Measurements from ENCODE around the gene DUS3L. TPM values are rescaled to one million over a fixed set of nuclear protein-coding genes. Genes with fewer than 3 reads are reported as not detected.

The DUS3L gene
- total and polyA plus RNA-seq, 2 donors (not counting 1 experiment from before 2014, with no cell fraction given), result 84.6 to 118 TPM

DNA sequence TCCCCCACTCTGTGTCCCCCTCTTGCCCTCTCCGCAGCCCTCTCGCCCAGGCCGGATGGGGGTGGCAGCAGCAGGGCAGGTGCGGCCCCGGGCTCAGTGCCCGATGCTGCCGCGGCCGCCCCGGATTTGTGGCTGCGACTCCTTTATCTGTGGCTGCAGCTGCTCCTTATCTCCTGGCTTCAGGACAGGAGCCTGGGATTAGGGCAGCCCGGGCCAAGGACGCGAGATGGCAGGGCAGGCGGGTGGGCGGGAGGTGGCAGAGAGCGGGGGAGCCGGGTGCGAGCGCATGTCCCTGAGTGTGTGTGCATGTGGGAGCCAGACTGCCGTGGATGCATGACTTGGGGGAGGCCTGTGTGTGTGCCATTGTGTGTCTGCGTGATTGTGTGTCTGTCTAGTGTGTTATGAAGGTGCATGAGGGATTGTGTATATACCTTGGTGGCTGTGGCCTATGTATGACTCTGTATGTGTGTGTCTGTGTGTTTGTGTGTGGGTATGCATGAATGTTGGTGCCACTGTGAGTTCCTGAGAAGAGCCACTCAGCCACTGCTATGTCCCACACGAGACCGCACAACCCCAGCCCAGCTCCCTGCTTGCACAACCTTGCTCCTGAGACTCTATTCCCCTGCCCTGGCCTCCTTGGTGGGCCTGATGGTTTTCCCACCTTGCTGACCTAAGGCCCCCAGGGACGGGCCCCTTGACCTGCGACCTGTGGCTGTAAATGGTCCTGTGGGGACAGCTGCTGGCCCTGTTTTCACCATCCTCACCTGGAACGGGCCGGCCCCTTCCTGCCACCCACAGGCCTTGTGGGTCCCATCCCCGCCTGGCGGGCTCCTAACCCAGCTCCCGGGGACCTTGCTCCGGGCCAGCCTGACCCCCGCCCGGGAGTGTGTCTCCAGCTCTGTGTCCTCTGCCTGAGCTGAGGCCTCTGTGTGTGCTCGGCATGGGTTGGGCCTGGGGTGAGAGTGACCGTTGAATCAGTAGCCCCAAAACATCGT lies 8.6 kb upstream of the DUS3L start:
- 54% methylated on average over 35 of the region's 37 CpGs for WGBS (ENCODE audit: insufficient coverage)
- no peaks in the 10 kb centered on the region for H3K36me3 ChIP-seq (replicated peaks in 1 of 2; ENCODE audit: control extremely low read depth in 1 of 2, control insufficient read depth in 1 of 2, extremely low read depth in 1 of 2, insufficient read depth in 2 of 2, low read length in 1 of 2)
- Mint-ChIP-seq H3K4me1 (peaks cover 19% of the 10 kb centered on the region), H3K4me3 (no peak overlapping the region), H3K27me3 (peaks cover 32% of the 10 kb centered on the region), H3K9me3 (ENCODE audit: insufficient read depth) (no peaks in the 10 kb centered on the region), H3K27ac (no peak overlapping the region)
- ChIA-PET CTCF (no interaction called here), POLR2A (no interaction called here)
- TF ChIP-seq EZH2 (IDR thresholded peaks at IDR 0.05; ENCODE audit: borderline replicate concordance, insufficient read depth, low read depth, low read length, poor library complexity, severe bottlenecking), result no peak
- TF ChIP-seq, protein P1, sequence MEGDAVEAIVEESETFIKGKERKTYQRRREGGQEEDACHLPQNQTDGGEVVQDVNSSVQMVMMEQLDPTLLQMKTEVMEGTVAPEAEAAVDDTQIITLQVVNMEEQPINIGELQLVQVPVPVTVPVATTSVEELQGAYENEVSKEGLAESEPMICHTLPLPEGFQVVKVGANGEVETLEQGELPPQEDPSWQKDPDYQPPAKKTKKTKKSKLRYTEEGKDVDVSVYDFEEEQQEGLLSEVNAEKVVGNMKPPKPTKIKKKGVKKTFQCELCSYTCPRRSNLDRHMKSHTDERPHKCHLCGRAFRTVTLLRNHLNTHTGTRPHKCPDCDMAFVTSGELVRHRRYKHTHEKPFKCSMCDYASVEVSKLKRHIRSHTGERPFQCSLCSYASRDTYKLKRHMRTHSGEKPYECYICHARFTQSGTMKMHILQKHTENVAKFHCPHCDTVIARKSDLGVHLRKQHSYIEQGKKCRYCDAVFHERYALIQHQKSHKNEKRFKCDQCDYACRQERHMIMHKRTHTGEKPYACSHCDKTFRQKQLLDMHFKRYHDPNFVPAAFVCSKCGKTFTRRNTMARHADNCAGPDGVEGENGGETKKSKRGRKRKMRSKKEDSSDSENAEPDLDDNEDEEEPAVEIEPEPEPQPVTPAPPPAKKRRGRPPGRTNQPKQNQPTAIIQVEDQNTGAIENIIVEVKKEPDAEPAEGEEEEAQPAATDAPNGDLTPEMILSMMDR (IDR thresholded peaks at IDR 0.05), result no peak
- H2AFZ ChIP-seq (ENCODE audit: insufficient read depth, low read depth, low read length, poor library complexity, severe bottlenecking), result no peak overlapping the region
- peaks cover 0 to 66% (median 25%) of the 10 kb centered on the region in 4 experiments for H3K27me3 ChIP-seq (replicated peaks in 1 of 4; ENCODE audit: control extremely low read depth in 1 of 4, control insufficient read depth in 3 of 4, insufficient read depth in 4 of 4, low read length in 3 of 4)
- no peaks in the 10 kb centered on the region for H3K79me2 ChIP-seq (ENCODE audit: control insufficient read depth, insufficient read depth, low read length)
- H4K20me1 ChIP-seq (ENCODE audit: control insufficient read depth, insufficient read depth, low read length, poor library complexity, severe bottlenecking), result no peaks in the 10 kb centered on the region
- intact Hi-C loops (cut with micrococcal nuclease), result no loop called here
- peaks cover 15 to 19% of the 10 kb centered on the region in 2 donors for H3K4me1 ChIP-seq (ENCODE audit: control insufficient read depth in 2 of 2, insufficient read depth in 2 of 2, low read length in 2 of 2)
- H3K9ac ChIP-seq (ENCODE audit: low read length), result no peak overlapping the region
- ATAC-seq (ENCODE audit: low read depth) (no peak), DNase-seq (no peak)
- no peak overlapping the region for H3K4me2 ChIP-seq (replicated peaks; ENCODE audit: low read depth, low read length, poor library complexity, severe bottlenecking)
- no peak overlapping the region for H3K27ac ChIP-seq (ENCODE audit: low read length in 2 of 2)
- peaks cover 0 to 39% (median 0%) of the 10 kb centered on the region in 3 donors for H3K9me3 ChIP-seq (ENCODE audit: control extremely low read depth in 1 of 3, control insufficient read depth in 2 of 3, insufficient read depth in 1 of 3, low read length in 2 of 3)
- no peak overlapping the region for H3K4me3 ChIP-seq (ENCODE audit: control extremely low read depth in 1 of 5, extremely low read depth in 1 of 5, insufficient read depth in 1 of 5, low read depth in 2 of 5, low read length in 4 of 5)

DNA sequence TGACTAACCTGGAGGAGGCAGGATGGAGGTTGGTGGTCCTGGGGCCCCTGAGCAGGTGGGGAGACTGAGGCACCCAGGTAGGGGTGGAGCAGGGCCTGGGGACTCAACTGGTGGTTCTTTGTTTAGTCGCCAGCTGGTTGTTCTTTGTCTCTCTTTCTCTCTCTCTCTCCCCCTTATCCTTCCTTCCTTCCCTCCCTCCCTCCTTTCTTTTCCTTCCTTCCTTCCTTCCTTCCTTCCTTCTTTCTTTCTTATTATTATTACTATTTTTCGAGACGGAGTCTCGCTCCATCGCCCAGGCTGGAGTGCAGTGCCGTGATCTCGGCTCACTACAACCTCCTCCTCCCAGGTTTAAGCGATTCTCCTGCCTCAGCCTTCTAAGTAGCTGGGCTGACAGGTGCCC lies 7.3 kb upstream of the DUS3L start:
- peaks cover 8% of the 10 kb centered on the region for H3K4me1 Mint-ChIP-seq
- no peak overlapping the region for H3K4me3 Mint-ChIP-seq
- TF ChIP-seq, protein P1 (IDR thresholded peaks at IDR 0.05), result no peak
- no peak for TF ChIP-seq EZH2 (IDR thresholded peaks at IDR 0.05; ENCODE audit: borderline replicate concordance, insufficient read depth, low read depth, low read length, poor library complexity, severe bottlenecking)
- H3K4me2 ChIP-seq (replicated peaks; ENCODE audit: low read depth, low read length, poor library complexity, severe bottlenecking), result no peak overlapping the region
- H4K20me1 ChIP-seq (ENCODE audit: control insufficient read depth, insufficient read depth, low read length, poor library complexity, severe bottlenecking), result no peaks in the 10 kb centered on the region
- H3K27me3 ChIP-seq (replicated peaks in 1 of 4; ENCODE audit: control extremely low read depth in 1 of 4, control insufficient read depth in 3 of 4, insufficient read depth in 4 of 4, low read length in 3 of 4), result peaks cover 0 to 57% (median 19%) of the 10 kb centered on the region in 4 experiments
- H3K36me3 ChIP-seq (replicated peaks in 1 of 2; ENCODE audit: control extremely low read depth in 1 of 2, control insufficient read depth in 1 of 2, extremely low read depth in 1 of 2, insufficient read depth in 2 of 2, low read length in 1 of 2), result no peaks in the 10 kb centered on the region
- POLR2A ChIA-PET, result no interaction called here
- CTCF ChIA-PET, result no interaction called here
- ATAC-seq (ENCODE audit: low read depth) (no peak), DNase-seq (no peak)
- peaks cover 0 to 27% (median 0%) of the 10 kb centered on the region in 3 donors for H3K9me3 ChIP-seq (ENCODE audit: control extremely low read depth in 1 of 3, control insufficient read depth in 2 of 3, insufficient read depth in 1 of 3, low read length in 2 of 3)
- H3K9ac ChIP-seq (ENCODE audit: low read length), result no peak overlapping the region
- peaks cover 27% of the 10 kb centered on the region for H3K27me3 Mint-ChIP-seq
- 73% methylated on average over 2 of the region's 8 CpGs for WGBS (ENCODE audit: insufficient coverage)
- H3K9me3 Mint-ChIP-seq (ENCODE audit: insufficient read depth), result no peaks in the 10 kb centered on the region
- intact Hi-C loops (cut with micrococcal nuclease), result no loop called here
- peaks cover 5 to 6% of the 10 kb centered on the region in 2 donors for H3K4me1 ChIP-seq (ENCODE audit: control insufficient read depth in 2 of 2, insufficient read depth in 2 of 2, low read length in 2 of 2)
- no peak overlapping the region for H3K4me3 ChIP-seq (ENCODE audit: control extremely low read depth in 1 of 5, extremely low read depth in 1 of 5, insufficient read depth in 1 of 5, low read depth in 2 of 5, low read length in 4 of 5)
- H2AFZ ChIP-seq (ENCODE audit: insufficient read depth, low read depth, low read length, poor library complexity, severe bottlenecking), result no peak overlapping the region
- H3K27ac Mint-ChIP-seq, result no peak overlapping the region
- H3K27ac ChIP-seq (ENCODE audit: low read length in 2 of 2), result no peak overlapping the region
- no peaks in the 10 kb centered on the region for H3K79me2 ChIP-seq (ENCODE audit: control insufficient read depth, insufficient read depth, low read length)
